ENCODE results near the gene LRRC32.

DNA sequence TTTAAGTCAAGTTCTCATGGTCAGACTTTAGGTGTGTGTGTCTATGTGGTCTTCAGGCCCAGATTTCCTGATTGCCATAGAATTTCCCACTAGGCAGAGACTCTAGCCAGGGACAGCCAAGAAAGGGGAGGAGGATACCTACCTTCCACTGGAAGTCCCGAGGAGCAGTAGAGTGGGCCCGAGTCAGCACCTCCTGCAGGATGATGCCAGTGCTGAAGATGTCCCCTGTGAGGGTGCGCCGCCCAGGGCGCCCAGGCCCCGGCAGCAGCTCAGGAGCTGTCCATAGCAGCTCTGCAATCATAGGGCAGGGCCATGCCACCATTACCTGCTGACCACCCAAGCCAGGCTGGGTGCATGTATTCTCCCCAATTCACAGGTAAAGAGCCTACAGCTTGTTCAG, 41.6 kb upstream of the LRRC32 start:
- TF ChIP-seq EZH2phosphoT487 (IDR thresholded peaks at IDR 0.05; ENCODE audit: insufficient read depth, low read depth), result no peak
- TF ChIP-seq EZH2 (IDR thresholded peaks at IDR 0.05; ENCODE audit: insufficient read depth, poor library complexity, severe bottlenecking), result no peak

Data from GM23248 (cell line).